ENCODE results near the gene HOXB3. TPM values are rescaled to one million over a fixed set of nuclear protein-coding genes. Genes with fewer than 3 reads are reported as not detected.
A peak's percentile ranks its signal among the peaks of the same experiment; 100 is the strongest.

HOXB3 gene
- total RNA-seq, 5 donors from 2014 or later (not counting 1 experiment from before 2014, with no cell fraction given) = 3.5 to 7.7 (median 4.2) TPM

DNA sequence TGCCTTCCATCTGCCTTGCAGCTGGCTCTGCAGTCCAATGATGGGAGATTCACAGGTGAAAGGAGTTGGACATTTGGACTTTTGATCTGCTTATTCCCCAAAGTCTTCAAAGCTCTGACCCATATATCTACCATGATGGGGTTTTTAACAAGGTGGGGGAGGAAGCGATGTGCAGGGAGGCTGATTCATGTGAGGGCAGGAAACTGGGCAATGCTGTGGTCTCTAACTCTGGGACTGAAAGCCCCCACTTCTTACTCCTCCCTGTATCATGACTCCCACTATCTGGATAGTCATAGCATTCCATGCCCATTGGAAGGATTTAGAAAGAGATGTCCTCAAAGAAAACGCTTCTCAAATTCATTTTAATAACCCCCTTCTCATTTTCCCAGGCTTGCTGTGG is 75.6 kb downstream of the HOXB3 start:
- ChIA-PET CTCF (no interaction called here), POLR2A (interaction anchor here in 1 of 2 donors (0.6 kb wide), 1 partner anchor 19 kb away, joined by 3 read pairs; no protein-coding TSS in a partner anchor)
- no peaks in the 10 kb centered on the region for H3K36me3 Mint-ChIP-seq
- H3K9me3 Mint-ChIP-seq = no peaks in the 10 kb centered on the region
- no peak overlapping the region for H3K4me3 ChIP-seq (ENCODE audit: control insufficient read depth in 1 of 2, extremely low read depth in 1 of 2, low read length in 1 of 2)
- H3K27ac ChIP-seq (ENCODE audit: low read length) = no peak overlapping the region
- H3K36me3 ChIP-seq (ENCODE audit: control insufficient read depth in 2 of 2, extremely low read depth in 1 of 2, insufficient read depth in 1 of 2, low read length in 1 of 2) = no peaks in the 10 kb centered on the region
- H3K27ac Mint-ChIP-seq = no peak overlapping the region
- H3K27me3 ChIP-seq (replicated peaks in 1 of 2; ENCODE audit: control insufficient read depth in 2 of 2, extremely low read depth in 1 of 2, insufficient read depth in 2 of 2, low read length in 1 of 2) = peaks cover 0 to 25% of the 10 kb centered on the region in 2 experiments
- H3K9me3 ChIP-seq = no peaks in the 10 kb centered on the region
- no CpG with 5 or more reads among the region's 2 CpGs for WGBS (ENCODE audit: insufficient coverage)
- peaks cover 0 to 10% of the 10 kb centered on the region in 2 experiments for H3K4me1 ChIP-seq (ENCODE audit: control insufficient read depth in 1 of 2, extremely low read depth in 1 of 2, insufficient read depth in 2 of 2, low read length in 2 of 2)
- H3K4me1 Mint-ChIP-seq = peaks cover 18 to 42% (median 35%) of the 10 kb centered on the region in 3 donors
- ATAC-seq (replicated peaks in 1 of 4) = no peak
- no peak for DNase-seq
- no peak overlapping the region for H3K4me3 Mint-ChIP-seq
- peaks cover 9 to 17% of the 10 kb centered on the region in 2 donors for H3K27me3 Mint-ChIP-seq

GRCh38 chr17:48513666-48514455 is 76.2 kb downstream of the HOXB3 start:
- WGBS (ENCODE audit: insufficient coverage) = 92% methylated on average over 2 of the region's 6 CpGs
- ATAC-seq (replicated peaks in 1 of 4) (no peak), DNase-seq (no peak)
- no peaks in the 10 kb centered on the region for H3K36me3 Mint-ChIP-seq
- POLR2A ChIA-PET = no interaction called here
- H3K27ac Mint-ChIP-seq = no peak overlapping the region
- CTCF ChIA-PET = interaction anchor here in 1 of 2 donors (0.7 to 1.1 kb wide), 3 partner anchors 35 to 168 kb away, joined by 3 to 5 read pairs (median 5); no protein-coding TSS in a partner anchor
- peaks cover 18 to 42% (median 35%) of the 10 kb centered on the region in 3 donors for H3K4me1 Mint-ChIP-seq
- no peak overlapping the region for H3K4me3 ChIP-seq (ENCODE audit: control insufficient read depth in 1 of 2, extremely low read depth in 1 of 2, low read length in 1 of 2)
- no peaks in the 10 kb centered on the region for H3K9me3 Mint-ChIP-seq
- no peak overlapping the region for H3K27ac ChIP-seq (ENCODE audit: low read length)
- H3K4me3 Mint-ChIP-seq = peak overlapping the region in 1 of 3 donors; percentile 76
- no peaks in the 10 kb centered on the region for H3K36me3 ChIP-seq (ENCODE audit: control insufficient read depth in 2 of 2, extremely low read depth in 1 of 2, insufficient read depth in 1 of 2, low read length in 1 of 2)
- no peaks in the 10 kb centered on the region for H3K9me3 ChIP-seq
- peaks cover 7 to 17% of the 10 kb centered on the region in 2 donors for H3K27me3 Mint-ChIP-seq
- H3K27me3 ChIP-seq (replicated peaks in 1 of 2; ENCODE audit: control insufficient read depth in 2 of 2, extremely low read depth in 1 of 2, insufficient read depth in 2 of 2, low read length in 1 of 2) = peaks cover 0 to 24% of the 10 kb centered on the region in 2 experiments
- H3K4me1 ChIP-seq (ENCODE audit: control insufficient read depth in 1 of 2, extremely low read depth in 1 of 2, insufficient read depth in 2 of 2, low read length in 2 of 2) = peaks cover 0 to 10% of the 10 kb centered on the region in 2 experiments

DNA sequence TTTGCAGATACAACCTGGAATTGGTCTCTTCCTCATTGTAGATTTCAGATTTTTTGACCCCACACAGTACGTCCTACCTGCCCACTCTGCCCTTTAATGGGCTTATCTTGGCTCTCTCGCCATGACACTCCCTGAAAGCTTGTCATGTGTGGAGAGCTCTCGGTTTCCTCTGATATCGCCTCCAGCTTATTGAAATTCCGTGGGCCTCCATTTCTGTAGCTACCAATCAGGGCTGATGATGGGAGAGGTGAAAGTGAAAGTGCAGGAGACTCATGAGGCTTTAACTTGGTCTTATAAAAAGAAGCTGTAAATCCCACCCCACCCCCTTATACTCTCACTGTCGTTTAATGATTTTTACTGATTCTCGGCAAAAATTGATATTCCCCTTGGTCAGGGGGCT is 76.9 kb downstream of the HOXB3 start:
- Histone ChIP-seq H3K36me3 (ENCODE audit: control insufficient read depth in 2 of 2, extremely low read depth in 1 of 2, insufficient read depth in 1 of 2, low read length in 1 of 2) (no peaks in the 10 kb centered on the region), H3K9me3 (no peaks in the 10 kb centered on the region), H3K27ac (ENCODE audit: low read length) (no peak overlapping the region), H3K4me3 (ENCODE audit: control insufficient read depth in 1 of 2, extremely low read depth in 1 of 2, low read length in 1 of 2) (no peak overlapping the region), H3K27me3 (replicated peaks in 1 of 2; ENCODE audit: control insufficient read depth in 2 of 2, extremely low read depth in 1 of 2, insufficient read depth in 2 of 2, low read length in 1 of 2) (peaks cover 0 to 20% of the 10 kb centered on the region in 2 experiments), H3K4me1 (ENCODE audit: control insufficient read depth in 1 of 2, extremely low read depth in 1 of 2, insufficient read depth in 2 of 2, low read length in 2 of 2) (peaks cover 0 to 10% of the 10 kb centered on the region in 2 experiments)
- H3K36me3 Mint-ChIP-seq = no peaks in the 10 kb centered on the region
- H3K4me3 Mint-ChIP-seq = peak overlapping the region; percentile 67 to 76 (median 68)
- CTCF ChIA-PET = interaction anchor here in 1 of 2 donors (0.6 to 1.1 kb wide), 4 partner anchors 36 to 857 kb away, joined by 3 to 7 read pairs (median 5); no protein-coding TSS in a partner anchor
- DNase-seq (peak in 4 of 35 experiments; percentile 11 to 48 (median 22)), ATAC-seq (replicated peaks in 1 of 4) (peak in 2 of 4 experiments; percentile 18 to 74)
- H3K27me3 Mint-ChIP-seq = peaks cover 7 to 24% of the 10 kb centered on the region in 2 donors
- peaks cover 18 to 45% (median 35%) of the 10 kb centered on the region in 3 donors for H3K4me1 Mint-ChIP-seq
- no peaks in the 10 kb centered on the region for H3K9me3 Mint-ChIP-seq
- peak overlapping the region; percentile 68 to 85 for H3K27ac Mint-ChIP-seq
- WGBS (ENCODE audit: insufficient coverage) = no CpG with 5 or more reads among the region's 7 CpGs
- POLR2A ChIA-PET = interaction anchor here in 1 of 2 donors (0.6 kb wide), 1 partner anchor 680 kb away, joined by 3 read pairs; no protein-coding TSS in a partner anchor

GRCh38 chr17:48510761-48511604 is 79.1 kb downstream of the HOXB3 start:
- peaks cover 18 to 51% (median 37%) of the 10 kb centered on the region in 3 donors for H3K4me1 Mint-ChIP-seq
- no peaks in the 10 kb centered on the region for H3K9me3 Mint-ChIP-seq
- CTCF ChIA-PET = interaction anchor here in 1 of 2 donors (0.6 to 0.7 kb wide), 7 partner anchors 70 to 168 kb away, joined by 3 to 5 read pairs (median 4); partner anchors contain the start of gene HOXB9
- H3K4me3 Mint-ChIP-seq = peak overlapping the region in 2 of 3 donors; percentile 9 to 21
- H3K4me3 ChIP-seq (ENCODE audit: control insufficient read depth in 1 of 2, extremely low read depth in 1 of 2, low read length in 1 of 2) = no peak overlapping the region
- H3K36me3 ChIP-seq (ENCODE audit: control insufficient read depth in 2 of 2, extremely low read depth in 1 of 2, insufficient read depth in 1 of 2, low read length in 1 of 2) = no peaks in the 10 kb centered on the region
- H3K9me3 ChIP-seq = no peaks in the 10 kb centered on the region
- DNase-seq = peak in 11 of 35 experiments; percentile 5 to 50 (median 11)
- whole genome bisulfite sequencing (ENCODE audit: insufficient coverage) = no CpG with 5 or more reads among the region's 7 CpGs
- peaks cover 0 to 15% of the 10 kb centered on the region in 2 experiments for H3K27me3 ChIP-seq (replicated peaks in 1 of 2; ENCODE audit: control insufficient read depth in 2 of 2, extremely low read depth in 1 of 2, insufficient read depth in 2 of 2, low read length in 1 of 2)
- peaks cover 0 to 15% of the 10 kb centered on the region in 2 experiments for H3K4me1 ChIP-seq (ENCODE audit: control insufficient read depth in 1 of 2, extremely low read depth in 1 of 2, insufficient read depth in 2 of 2, low read length in 2 of 2)
- ATAC-seq (replicated peaks in 1 of 4) = peak; percentile 76 to 88 (median 82)
- no peaks in the 10 kb centered on the region for H3K36me3 Mint-ChIP-seq
- peaks cover 6 to 24% of the 10 kb centered on the region in 2 donors for H3K27me3 Mint-ChIP-seq
- H3K27ac Mint-ChIP-seq = peak overlapping the region; percentile 55 to 91
- peak overlapping the region; percentile 20 for H3K27ac ChIP-seq (ENCODE audit: low read length)
- POLR2A ChIA-PET = interaction anchor here in 1 of 2 donors (0.6 to 1.2 kb wide), 5 partner anchors 9 to 151 kb away, joined by 3 to 7 read pairs (median 3); no protein-coding TSS in a partner anchor

GRCh38 chr17:48510381-48510760 is 79.7 kb downstream of the HOXB3 start:
- H3K27me3 Mint-ChIP-seq = peaks cover 4 to 24% of the 10 kb centered on the region in 2 donors
- peaks cover 18 to 57% (median 43%) of the 10 kb centered on the region in 3 donors for H3K4me1 Mint-ChIP-seq
- H3K36me3 Mint-ChIP-seq = no peaks in the 10 kb centered on the region
- Histone ChIP-seq H3K4me3 (ENCODE audit: control insufficient read depth in 1 of 2, extremely low read depth in 1 of 2, low read length in 1 of 2) (no peak overlapping the region), H3K27ac (ENCODE audit: low read length) (no peak overlapping the region), H3K36me3 (ENCODE audit: control insufficient read depth in 2 of 2, extremely low read depth in 1 of 2, insufficient read depth in 1 of 2, low read length in 1 of 2) (no peaks in the 10 kb centered on the region), H3K27me3 (replicated peaks in 1 of 2; ENCODE audit: control insufficient read depth in 2 of 2, extremely low read depth in 1 of 2, insufficient read depth in 2 of 2, low read length in 1 of 2) (peaks cover 0 to 12% of the 10 kb centered on the region in 2 experiments), H3K9me3 (no peaks in the 10 kb centered on the region), H3K4me1 (ENCODE audit: control insufficient read depth in 1 of 2, extremely low read depth in 1 of 2, insufficient read depth in 2 of 2, low read length in 2 of 2) (peaks cover 0 to 18% of the 10 kb centered on the region in 2 experiments)
- DNase-seq = no peak
- no CpG with 5 or more reads among the region's 2 CpGs for WGBS (ENCODE audit: insufficient coverage)
- H3K27ac Mint-ChIP-seq = no peak overlapping the region
- ChIA-PET CTCF (interaction anchor here in 1 of 2 donors (0.6 kb wide), 1 partner anchor 185 kb away, joined by 6 read pairs; no protein-coding TSS in a partner anchor), POLR2A (interaction anchor here in 1 of 2 donors (0.6 to 1.2 kb wide), 2 partner anchors 9 to 150 kb away, joined by 3 read pairs; no protein-coding TSS in a partner anchor)
- no peak for ATAC-seq (replicated peaks in 1 of 4)
- H3K9me3 Mint-ChIP-seq = no peaks in the 10 kb centered on the region
- no peak overlapping the region for H3K4me3 Mint-ChIP-seq

Data from T-cell (primary cell).